ENCODE results near the gene C19orf81. TPM values are rescaled to one million over a fixed set of nuclear protein-coding genes. Genes with fewer than 3 reads are reported as not detected.

The C19orf81 gene
- total RNA-seq, 1 donor from 2014 or later: not detected

DNA sequence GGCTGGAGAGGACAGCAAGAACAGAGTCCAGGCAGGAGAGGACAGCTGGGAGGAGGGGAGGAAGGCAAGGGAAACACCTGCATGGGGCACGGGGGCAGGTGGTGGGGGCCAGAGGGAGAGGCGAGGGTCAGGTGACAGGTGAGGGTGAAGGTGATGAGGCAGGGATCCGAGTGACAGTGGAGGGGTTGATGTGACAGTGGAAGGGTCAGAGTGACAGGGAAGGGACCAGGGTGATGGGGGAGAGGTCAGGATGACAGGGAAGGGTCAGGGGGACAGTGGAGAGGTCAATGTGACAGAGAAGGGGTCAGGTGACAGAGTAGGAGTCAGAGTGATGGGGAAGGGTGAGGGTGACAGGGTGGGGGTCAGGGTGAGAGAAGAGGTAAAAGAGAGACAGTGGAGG lies 29.1 kb downstream of the C19orf81 start:
- Mint-ChIP-seq H3K9me3 (ENCODE audit: unreplicated experiment) (no peaks in the 10 kb centered on the region), H3K36me3 (ENCODE audit: unreplicated experiment) (no peaks in the 10 kb centered on the region), H3K4me1 (ENCODE audit: unreplicated experiment) (no peaks in the 10 kb centered on the region), H3K27ac (ENCODE audit: unreplicated experiment) (no peak overlapping the region), H3K4me3 (ENCODE audit: unreplicated experiment) (no peak overlapping the region), H3K27me3 (ENCODE audit: unreplicated experiment) (peaks cover 2% of the 10 kb centered on the region)
- TF ChIP-seq CTCF (IDR thresholded peaks at IDR 0.05): no peak
- DNase-seq (ENCODE audit: extremely low spot score, unreplicated experiment): no peak

DNA sequence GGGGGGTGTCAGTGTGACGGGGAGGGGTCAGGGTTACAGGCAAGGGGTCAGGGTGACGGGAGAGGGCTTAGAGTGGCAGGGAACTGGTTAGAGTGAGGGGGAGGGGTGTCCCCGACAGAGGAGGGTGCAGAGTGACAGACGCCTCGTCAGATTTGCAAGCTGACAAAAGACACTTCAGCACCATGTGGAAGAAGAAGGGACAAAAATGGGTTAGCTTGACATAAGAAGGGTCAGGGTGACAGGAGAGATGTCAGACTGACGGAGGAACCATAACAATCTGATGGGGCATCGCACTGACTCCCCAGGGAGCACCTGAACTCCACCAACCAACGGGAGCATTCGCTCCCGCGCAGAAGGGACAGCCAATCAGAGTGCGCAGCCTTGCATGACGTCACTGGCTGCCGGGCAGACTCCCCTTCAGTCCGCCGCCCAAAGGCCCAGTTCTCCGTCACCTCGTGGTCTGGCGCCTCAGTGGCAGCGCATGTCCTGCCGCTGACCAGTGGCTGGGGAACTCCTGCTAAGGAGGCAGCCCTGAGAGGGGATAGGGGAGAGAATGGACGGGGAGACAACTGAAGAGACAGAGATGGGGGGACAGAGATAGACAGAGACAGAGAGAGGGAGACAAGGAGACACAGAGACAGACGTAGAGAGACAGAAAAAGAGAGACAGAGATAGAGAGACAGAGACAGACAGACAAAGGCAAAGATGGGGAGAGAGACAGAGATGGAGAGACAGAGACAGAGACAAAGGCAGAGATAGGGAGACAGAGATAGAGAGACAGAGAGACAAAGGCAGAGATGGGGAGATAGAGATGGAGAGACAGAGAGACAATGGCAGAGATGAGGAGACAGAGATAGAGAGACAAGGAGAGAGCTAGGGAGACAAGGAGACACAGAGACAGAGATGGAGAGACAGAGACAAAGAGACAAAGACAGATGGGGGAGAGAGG lies 30.2 kb downstream of the C19orf81 start:
- Mint-ChIP-seq H3K9me3 (ENCODE audit: unreplicated experiment) (no peaks in the 10 kb centered on the region), H3K4me1 (ENCODE audit: unreplicated experiment) (no peaks in the 10 kb centered on the region), H3K4me3 (ENCODE audit: unreplicated experiment) (no peak overlapping the region), H3K27ac (ENCODE audit: unreplicated experiment) (no peak overlapping the region), H3K36me3 (ENCODE audit: unreplicated experiment) (no peaks in the 10 kb centered on the region), H3K27me3 (ENCODE audit: unreplicated experiment) (peaks cover 4% of the 10 kb centered on the region)
- DNase-seq (ENCODE audit: extremely low spot score, unreplicated experiment): no peak
- TF ChIP-seq CTCF (IDR thresholded peaks at IDR 0.05): no peak

- H3K4me3 Mint-ChIP-seq (ENCODE audit: unreplicated experiment): no peak overlapping the region
- no peaks in the 10 kb centered on the region for H3K9me3 Mint-ChIP-seq (ENCODE audit: unreplicated experiment)
- TF ChIP-seq CTCF (IDR thresholded peaks at IDR 0.05): no peak
- H3K36me3 Mint-ChIP-seq (ENCODE audit: unreplicated experiment): no peaks in the 10 kb centered on the region
- DNase-seq (ENCODE audit: extremely low spot score, unreplicated experiment): no peak
- peaks cover 12% of the 10 kb centered on the region for H3K27me3 Mint-ChIP-seq (ENCODE audit: unreplicated experiment)
- H3K4me1 Mint-ChIP-seq (ENCODE audit: unreplicated experiment): no peaks in the 10 kb centered on the region
- no peak overlapping the region for H3K27ac Mint-ChIP-seq (ENCODE audit: unreplicated experiment)
Measured at GRCh38 chr19:50686310-50687032, 37.2 kb downstream of the C19orf81 start.

DNA sequence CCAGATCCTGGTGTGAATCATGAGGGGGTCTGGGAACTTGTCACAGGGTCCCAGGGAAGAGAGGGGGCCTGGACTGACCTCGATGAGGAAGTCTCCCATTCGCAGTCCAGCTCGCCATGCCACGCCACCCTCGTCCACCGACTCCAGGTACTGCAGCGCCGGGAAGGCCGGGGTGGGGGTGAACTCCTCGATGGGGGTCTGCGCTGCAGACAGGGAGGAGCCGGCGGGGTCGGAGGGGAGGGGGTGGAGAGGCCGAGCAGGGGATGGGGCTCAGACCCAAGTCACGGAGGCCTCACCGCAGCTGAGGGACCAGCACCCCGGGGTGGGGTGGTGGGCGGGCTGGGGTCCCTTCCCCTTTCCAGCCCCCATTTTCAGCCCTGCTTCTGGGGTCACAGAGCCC lies 39.5 kb downstream of the C19orf81 start:
- no peak for DNase-seq (ENCODE audit: extremely low spot score, unreplicated experiment)
- peaks cover 15% of the 10 kb centered on the region for H3K27me3 Mint-ChIP-seq (ENCODE audit: unreplicated experiment)
- H3K36me3 Mint-ChIP-seq (ENCODE audit: unreplicated experiment): no peaks in the 10 kb centered on the region
- no peaks in the 10 kb centered on the region for H3K9me3 Mint-ChIP-seq (ENCODE audit: unreplicated experiment)
- no peak overlapping the region for H3K27ac Mint-ChIP-seq (ENCODE audit: unreplicated experiment)
- TF ChIP-seq CTCF (IDR thresholded peaks at IDR 0.05): no peak
- no peaks in the 10 kb centered on the region for H3K4me1 Mint-ChIP-seq (ENCODE audit: unreplicated experiment)
- no peak overlapping the region for H3K4me3 Mint-ChIP-seq (ENCODE audit: unreplicated experiment)

DNA sequence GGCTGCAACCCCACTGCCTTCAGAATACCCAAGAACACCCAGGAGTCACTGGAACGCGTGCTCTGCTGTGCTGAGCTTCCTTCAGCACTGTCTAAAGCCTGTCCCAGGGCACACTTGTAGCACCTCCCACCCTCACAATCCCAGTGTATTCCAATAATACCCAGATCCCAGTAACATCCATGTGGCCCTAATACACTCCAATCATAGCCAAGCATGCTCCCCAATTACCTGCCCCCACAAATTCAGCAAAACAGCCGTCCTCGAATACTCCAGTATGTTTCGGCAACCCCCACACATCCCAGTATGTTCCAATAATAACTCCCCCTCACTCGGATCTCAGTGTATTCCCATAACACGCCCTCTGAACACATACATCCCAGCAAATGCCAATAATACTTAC lies 41.2 kb downstream of the C19orf81 start:
- H3K9me3 Mint-ChIP-seq (ENCODE audit: unreplicated experiment): no peaks in the 10 kb centered on the region
- TF ChIP-seq CTCF (IDR thresholded peaks at IDR 0.05): no peak
- peaks cover 13% of the 10 kb centered on the region for H3K27me3 Mint-ChIP-seq (ENCODE audit: unreplicated experiment)
- H3K36me3 Mint-ChIP-seq (ENCODE audit: unreplicated experiment): no peaks in the 10 kb centered on the region
- no peak overlapping the region for H3K4me3 Mint-ChIP-seq (ENCODE audit: unreplicated experiment)
- DNase-seq (ENCODE audit: extremely low spot score, unreplicated experiment): no peak
- H3K27ac Mint-ChIP-seq (ENCODE audit: unreplicated experiment): no peak overlapping the region
- no peaks in the 10 kb centered on the region for H3K4me1 Mint-ChIP-seq (ENCODE audit: unreplicated experiment)
